ENCODE data around the gene CHID1.

DNA sequence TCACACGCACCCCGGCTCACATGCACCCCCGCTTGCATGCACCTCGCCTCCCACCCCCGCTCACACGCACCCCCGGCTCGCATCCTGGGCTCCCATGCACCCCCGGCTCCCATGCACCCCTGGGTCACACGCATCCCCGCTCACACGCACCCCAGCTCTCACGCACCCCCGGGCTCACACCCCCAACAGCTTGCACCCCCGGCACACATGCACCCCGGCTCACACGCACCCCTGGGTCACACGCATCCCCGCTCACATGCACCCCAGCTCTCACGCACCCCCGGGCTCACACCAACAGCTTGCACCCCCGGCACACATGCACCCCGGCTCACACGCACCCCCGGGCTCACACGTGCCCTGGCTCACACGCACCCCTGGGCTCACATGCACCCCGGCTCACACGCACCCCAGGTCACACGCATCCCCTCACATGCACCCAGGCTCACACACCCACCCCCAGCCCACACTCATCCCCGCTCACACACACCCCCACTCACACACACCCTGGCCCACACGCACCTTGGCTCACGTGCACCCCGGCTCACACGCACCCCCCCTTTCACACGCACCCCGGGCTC, 51.8 kb downstream of the CHID1 start:
- TF ChIP-seq, protein P1, sequence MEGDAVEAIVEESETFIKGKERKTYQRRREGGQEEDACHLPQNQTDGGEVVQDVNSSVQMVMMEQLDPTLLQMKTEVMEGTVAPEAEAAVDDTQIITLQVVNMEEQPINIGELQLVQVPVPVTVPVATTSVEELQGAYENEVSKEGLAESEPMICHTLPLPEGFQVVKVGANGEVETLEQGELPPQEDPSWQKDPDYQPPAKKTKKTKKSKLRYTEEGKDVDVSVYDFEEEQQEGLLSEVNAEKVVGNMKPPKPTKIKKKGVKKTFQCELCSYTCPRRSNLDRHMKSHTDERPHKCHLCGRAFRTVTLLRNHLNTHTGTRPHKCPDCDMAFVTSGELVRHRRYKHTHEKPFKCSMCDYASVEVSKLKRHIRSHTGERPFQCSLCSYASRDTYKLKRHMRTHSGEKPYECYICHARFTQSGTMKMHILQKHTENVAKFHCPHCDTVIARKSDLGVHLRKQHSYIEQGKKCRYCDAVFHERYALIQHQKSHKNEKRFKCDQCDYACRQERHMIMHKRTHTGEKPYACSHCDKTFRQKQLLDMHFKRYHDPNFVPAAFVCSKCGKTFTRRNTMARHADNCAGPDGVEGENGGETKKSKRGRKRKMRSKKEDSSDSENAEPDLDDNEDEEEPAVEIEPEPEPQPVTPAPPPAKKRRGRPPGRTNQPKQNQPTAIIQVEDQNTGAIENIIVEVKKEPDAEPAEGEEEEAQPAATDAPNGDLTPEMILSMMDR (IDR thresholded peaks at IDR 0.05; ENCODE audit: low read depth, low read length), result no peak
- TF ChIP-seq, protein P2, sequence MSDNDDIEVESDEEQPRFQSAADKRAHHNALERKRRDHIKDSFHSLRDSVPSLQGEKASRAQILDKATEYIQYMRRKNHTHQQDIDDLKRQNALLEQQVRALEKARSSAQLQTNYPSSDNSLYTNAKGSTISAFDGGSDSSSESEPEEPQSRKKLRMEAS (IDR thresholded peaks at IDR 0.05; ENCODE audit: low read depth, low read length), result no peak

Measured in NB4 (cell line).